ENCODE data around the gene MED12L. TPM values are rescaled to one million over a fixed set of nuclear protein-coding genes. Genes with fewer than 3 reads are reported as not detected.

MED12L gene
- total RNA-seq, 4 donors from 2014 or later: 0.19 to 0.83 (median 0.41) TPM

DNA sequence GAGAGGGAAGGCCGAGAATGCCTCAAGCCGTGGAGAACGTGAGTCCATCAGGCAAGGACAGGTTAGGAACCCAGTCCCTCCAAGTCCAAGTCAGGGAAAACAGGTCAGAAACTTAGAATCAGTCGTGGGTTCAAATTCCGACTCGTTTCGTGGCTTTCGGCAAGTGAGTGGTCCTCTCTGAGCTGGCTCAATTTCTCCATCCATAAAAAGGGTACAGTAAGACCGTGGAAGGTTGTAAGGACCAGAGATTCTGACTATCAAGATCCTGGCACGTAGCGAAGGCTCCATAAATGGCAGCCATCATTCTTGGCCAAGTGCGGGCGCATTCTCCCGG lies 604 bp upstream of the MED12L start:
- TF ChIP-seq CTCF (IDR thresholded peaks at IDR 0.05): no peak
- no peak for TF ChIP-seq POLR2A (IDR thresholded peaks at IDR 0.05; ENCODE audit: low read depth)
- TF ChIP-seq EP300 (IDR thresholded peaks at IDR 0.05): no peak
- TF ChIP-seq POLR2AphosphoS5 (IDR thresholded peaks at IDR 0.05): no peak
- WGBS: 56% methylated on average over 10 of the region's 14 CpGs
- Histone ChIP-seq H3K36me3 (no peaks in the 10 kb centered on the region), H3K4me3 (peak overlapping the region; percentile 69 to 86 (median 78)), H3K27ac (replicated peaks in 1 of 4) (peak overlapping the region in 1 of 4 donors; percentile 62), H3K9me3 (no peaks in the 10 kb centered on the region), H3K4me1 (peaks cover 14 to 29% (median 28%) of the 10 kb centered on the region in 4 donors), H3K27me3 (peaks cover 0 to 36% (median 0%) of the 10 kb centered on the region in 4 donors)
- no peak for DNase-seq (ENCODE audit: extremely low spot score)
- intact Hi-C loops (cut with DNase I): no loop called here

DNA sequence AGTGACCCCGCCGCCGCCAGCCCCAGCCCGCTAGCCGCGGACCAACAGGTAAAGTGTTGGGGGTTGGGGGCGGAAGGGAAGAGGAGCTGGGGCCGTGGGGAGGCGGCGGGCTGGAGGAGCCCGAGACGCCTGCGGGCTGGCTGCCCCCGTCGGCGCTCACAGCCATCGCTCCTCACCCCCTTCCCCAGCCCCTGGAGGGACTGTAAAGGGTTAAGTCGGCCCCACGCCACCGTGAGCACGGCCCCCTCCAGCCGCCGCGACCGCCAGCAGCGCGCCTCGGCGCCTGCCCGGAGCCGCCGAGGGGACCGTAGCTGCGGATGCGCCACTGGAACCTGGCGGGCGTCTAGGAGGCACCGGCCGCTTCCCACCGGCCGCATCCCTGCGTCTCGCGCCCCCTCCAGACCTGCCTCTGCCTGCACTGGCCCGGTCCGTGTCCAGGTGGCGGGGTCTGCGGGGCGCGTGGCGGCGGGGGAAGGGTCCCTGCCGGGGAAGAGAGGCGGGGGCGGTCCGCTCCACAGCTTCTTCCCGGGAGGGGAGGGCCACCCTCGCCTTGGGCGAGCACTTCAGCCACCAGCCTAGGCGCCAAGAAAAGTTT lies 522 bp downstream of the MED12L start:
- Histone ChIP-seq H3K27ac (replicated peaks in 1 of 4) (peak overlapping the region; percentile 26 to 70 (median 61)), H3K36me3 (no peaks in the 10 kb centered on the region), H3K27me3 (peaks cover 0 to 36% (median 0%) of the 10 kb centered on the region in 4 donors), H3K4me1 (peaks cover 14 to 29% (median 28%) of the 10 kb centered on the region in 4 donors), H3K9me3 (no peaks in the 10 kb centered on the region), H3K4me3 (peak overlapping the region; percentile 69 to 86 (median 78))
- intact Hi-C loops (cut with DNase I): no loop called here
- no peak for TF ChIP-seq POLR2A (IDR thresholded peaks at IDR 0.05; ENCODE audit: low read depth)
- TF ChIP-seq POLR2AphosphoS5 (IDR thresholded peaks at IDR 0.05): no peak
- TF ChIP-seq CTCF (IDR thresholded peaks at IDR 0.05): no peak
- TF ChIP-seq EP300 (IDR thresholded peaks at IDR 0.05): no peak
- DNase-seq (ENCODE audit: extremely low spot score): no peak
- under 1% methylated on average over 39 of the region's 60 CpGs for WGBS

DNA sequence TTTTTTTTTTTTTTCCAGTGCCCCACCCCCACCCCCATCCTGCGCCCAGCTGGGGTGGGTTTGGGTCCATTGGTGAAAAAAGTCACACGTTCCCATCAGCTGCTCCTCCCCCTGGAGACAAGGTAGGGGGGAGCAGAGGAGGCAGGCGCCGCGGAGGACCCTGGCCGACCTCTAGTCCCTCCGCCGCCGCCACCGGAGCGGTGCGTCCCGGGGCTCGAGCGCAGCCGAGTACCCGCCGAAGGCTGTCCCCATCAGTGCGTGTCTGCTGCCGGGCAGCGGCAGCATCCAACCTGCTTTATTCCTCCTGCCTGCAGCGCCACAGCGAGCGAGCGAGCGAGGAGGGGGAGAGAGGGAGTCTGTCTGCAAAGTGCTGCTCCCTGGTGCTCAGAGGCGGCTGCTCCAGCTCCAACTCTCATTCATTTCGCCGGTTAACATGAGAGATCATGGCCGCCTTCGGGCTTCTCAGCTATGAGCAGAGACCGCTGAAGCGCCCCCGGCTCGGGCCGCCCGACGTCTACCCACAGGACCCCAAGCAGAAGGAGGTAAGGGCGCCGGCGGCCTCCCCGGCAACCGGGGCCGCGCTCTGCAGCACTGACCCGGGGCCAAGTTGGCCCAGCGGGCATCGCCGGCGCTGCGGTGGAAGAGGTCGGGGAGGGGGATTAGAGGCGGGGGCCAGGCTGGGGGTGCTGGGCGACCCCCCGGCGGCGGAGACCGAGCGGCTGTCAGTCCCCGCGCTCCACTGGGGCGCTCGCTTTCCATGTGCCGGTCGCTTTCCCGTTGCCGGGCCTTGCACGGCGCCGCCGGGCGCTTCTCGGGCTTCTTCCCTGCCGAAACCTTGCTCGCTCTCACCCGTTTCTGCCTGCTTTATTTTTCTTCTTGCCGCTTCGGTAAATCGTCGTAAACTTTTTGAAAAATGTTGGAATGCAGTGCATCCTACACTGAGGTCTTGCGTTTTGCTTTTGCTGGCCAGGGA lies 1.3 kb downstream of the MED12L start:
- Histone ChIP-seq H3K4me3 (peak overlapping the region; percentile 69 to 86 (median 78)), H3K4me1 (peaks cover 14 to 29% (median 28%) of the 10 kb centered on the region in 4 donors), H3K27me3 (peaks cover 0 to 32% (median 0%) of the 10 kb centered on the region in 4 donors), H3K9me3 (no peaks in the 10 kb centered on the region), H3K36me3 (no peaks in the 10 kb centered on the region), H3K27ac (replicated peaks in 1 of 4) (peak overlapping the region; percentile 26 to 70 (median 61))
- no peak for DNase-seq (ENCODE audit: extremely low spot score)
- WGBS: 3% methylated on average over 18 of the region's 81 CpGs
- intact Hi-C loops (cut with DNase I): no loop called here
- TF ChIP-seq CTCF (IDR thresholded peaks at IDR 0.05): peak; percentile 33 to 48 (median 40)
- TF ChIP-seq EP300 (IDR thresholded peaks at IDR 0.05): no peak
- TF ChIP-seq POLR2A (IDR thresholded peaks at IDR 0.05; ENCODE audit: low read depth): no peak

DNA sequence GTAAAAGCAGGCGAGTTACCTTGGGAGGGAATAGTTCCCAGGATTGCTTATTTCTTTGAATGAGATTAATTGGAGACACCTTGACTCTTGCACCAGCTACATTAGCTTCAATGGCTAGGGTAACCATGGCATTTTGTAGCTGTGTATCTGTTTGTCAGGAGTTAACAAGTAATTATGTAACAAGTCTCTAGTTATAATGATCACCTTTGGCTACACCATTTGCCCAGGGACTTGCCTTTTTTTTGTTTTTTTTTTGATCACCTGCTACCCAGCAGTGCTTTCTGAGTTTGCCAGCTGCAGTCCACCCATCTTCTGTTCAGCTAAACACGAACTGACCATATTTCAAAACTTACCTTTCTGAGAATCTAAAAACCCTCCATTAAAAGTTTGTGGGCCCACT lies 2.2 kb downstream of the MED12L start:
- no peak for DNase-seq (ENCODE audit: extremely low spot score)
- WGBS: 63% methylated on average over 2 of the region's 2 CpGs
- H3K4me3 ChIP-seq: peak overlapping the region in 2 of 4 donors; percentile 69 to 79
- H3K4me1 ChIP-seq: peaks cover 14 to 29% (median 28%) of the 10 kb centered on the region in 4 donors
- no peaks in the 10 kb centered on the region for H3K36me3 ChIP-seq
- H3K27me3 ChIP-seq: peaks cover 0 to 24% (median 0%) of the 10 kb centered on the region in 4 donors
- peak overlapping the region in 1 of 4 donors; percentile 70 for H3K27ac ChIP-seq (replicated peaks in 1 of 4)
- intact Hi-C loops (cut with DNase I): no loop called here
- H3K9me3 ChIP-seq: no peaks in the 10 kb centered on the region
- TF ChIP-seq POLR2AphosphoS5 (IDR thresholded peaks at IDR 0.05) (no peak), POLR2A (IDR thresholded peaks at IDR 0.05; ENCODE audit: low read depth) (no peak), EP300 (IDR thresholded peaks at IDR 0.05) (no peak), CTCF (IDR thresholded peaks at IDR 0.05) (no peak)
